DMS53 treated with DMSO at 0.1 percent for 48 hours (cell line): Measurements from ENCODE around the gene TEX13A.
"Not testable (repeated sequence)": the region's sequence is repeated elsewhere in the genome, so short reads cannot be mapped to it uniquely, and the experiment has no call there.

ENCODE experiments used
- DNase-seq: peaks from one replicate; lab custom pipeline; 2025; ENCODE audit not compliant: unreplicated experiment; lab: John Stamatoyannopoulos, UW

Gene TEX13A

DNA sequence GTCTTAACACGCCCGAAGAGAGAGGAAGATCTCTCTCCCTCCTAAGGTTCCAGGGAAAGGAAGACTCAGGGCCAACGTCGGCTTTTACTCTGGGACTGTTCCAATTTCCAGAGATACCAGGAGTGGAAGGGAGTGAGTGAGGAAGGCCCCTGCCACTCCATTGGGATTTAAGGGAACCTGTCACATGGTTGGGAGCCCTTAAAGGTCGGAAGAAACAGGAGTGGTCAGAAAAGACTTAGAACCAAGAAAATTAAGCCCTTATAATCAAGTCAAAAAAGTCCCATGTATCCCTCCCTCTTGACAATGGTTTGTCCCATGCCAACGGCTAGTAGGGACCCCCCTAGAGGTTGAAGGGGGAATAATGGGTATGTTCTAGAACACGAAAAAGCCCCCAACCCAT, at the start of gene TEX13A:
TEX13A (minus strand) TSS at position 59 of the 400 bp plus-strand sequence. CDS start 297 bp downstream, outside the sequence.
- no peak for DNase-seq

- no peak for DNase-seq
Observed at GRCh38 chrX:105269386-105269785, 48.9 kb upstream of the TEX13A start.

DNA sequence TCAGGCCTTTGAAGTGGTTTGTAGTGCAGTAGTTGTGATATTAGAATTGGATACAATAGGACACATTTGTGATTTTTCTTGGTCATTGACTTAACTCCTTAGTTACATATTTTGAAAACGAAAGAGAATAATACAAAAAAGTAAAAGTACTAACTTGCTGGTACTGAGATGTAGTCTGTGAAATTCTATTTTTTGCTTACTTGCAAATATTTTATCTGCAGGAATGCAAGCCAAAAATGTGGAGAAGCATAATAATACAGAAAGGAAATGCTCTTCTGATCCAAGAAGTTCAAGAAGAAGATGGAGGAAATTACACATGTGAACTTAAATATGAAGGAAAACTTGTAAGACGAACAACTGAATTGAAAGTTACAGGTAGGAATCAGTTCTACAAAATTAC, 46.7 kb upstream of the TEX13A start:
- DNase-seq, result no peak

DNA sequence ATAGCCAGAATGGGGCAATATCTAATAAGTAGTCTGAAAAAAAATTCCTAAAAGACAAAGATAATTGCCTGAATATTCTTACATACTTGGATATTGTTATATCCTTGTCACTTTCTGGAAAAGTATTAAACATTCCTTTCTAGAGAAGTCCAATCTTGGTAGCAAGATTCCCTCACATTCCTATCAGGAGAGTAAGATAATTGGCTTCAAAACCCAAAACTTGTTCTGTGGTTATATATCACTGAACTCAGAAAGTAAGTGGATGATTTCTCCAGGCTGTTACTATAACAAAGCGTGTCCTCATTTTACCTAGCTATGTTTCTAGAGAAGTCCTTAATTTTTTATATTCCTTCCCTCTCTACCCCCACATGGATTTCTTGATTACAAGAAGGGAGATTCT, 46.0 kb upstream of the TEX13A start:
- DNase-seq, result no peak

DNA sequence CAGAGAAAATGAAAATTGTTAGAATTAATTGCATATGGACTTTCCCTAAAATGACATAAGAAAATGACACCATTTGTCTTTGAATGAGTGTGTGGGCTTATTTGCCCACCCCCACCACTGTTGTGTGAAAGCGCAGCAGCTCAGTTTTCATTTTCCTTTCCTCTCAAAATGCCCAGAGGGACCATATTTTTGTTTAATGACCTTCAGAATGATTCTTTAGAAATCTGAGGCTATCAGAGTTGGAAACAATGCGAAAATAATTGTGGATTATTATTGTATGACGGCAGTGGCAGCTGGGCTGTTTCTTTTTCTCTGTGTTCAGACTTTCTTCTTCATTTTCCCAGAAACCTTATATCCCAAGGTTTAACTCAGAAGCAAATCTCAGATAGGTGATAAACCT, 44.6 kb upstream of the TEX13A start:
- DNase-seq, result no peak

GRCh38 chrX:105263801-105264200, 43.3 kb upstream of the TEX13A start:
- no peak for DNase-seq

DNA sequence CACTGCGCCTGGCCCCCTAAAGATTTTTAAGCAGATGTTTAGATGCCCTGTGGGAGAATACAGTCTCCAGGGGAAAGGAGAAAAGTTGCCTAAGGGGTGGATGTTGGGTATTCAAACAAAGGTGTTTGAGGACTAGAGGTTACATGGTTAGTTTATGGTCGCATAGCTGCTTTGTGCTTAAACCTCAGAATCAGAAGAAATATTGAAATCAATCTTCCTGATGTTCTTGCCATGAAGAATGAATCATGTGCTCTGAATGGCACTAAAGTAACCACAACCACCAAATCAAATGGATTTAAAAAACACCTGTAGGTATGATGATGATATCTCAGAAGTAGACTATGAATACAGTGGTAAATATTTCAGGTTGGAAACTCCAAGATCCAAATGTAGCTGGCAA, 42.7 kb upstream of the TEX13A start:
- DNase-seq, result no peak

GRCh38 chrX:105260291-105261043, 40.0 kb upstream of the TEX13A start:
- no peak for DNase-seq

DNA sequence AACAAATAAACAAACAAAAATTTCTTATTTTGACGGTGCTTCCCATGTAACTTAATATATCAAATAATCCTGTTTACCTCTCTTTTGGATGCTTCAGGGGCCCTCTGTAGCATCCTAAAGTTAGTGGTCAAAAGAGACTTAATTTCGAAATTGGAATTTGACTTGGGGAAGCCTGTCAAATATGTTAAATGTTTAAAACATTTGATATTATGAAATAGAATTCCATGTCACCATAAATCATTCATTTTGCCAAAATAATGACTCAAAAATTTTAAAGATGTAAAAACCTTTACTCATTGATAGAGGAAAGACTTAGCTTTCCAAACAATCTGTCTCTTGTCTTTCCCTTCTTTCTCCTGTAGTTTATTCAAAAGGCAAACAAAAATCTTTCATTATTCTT, 20.6 kb upstream of the TEX13A start:
- no peak for DNase-seq

DNA sequence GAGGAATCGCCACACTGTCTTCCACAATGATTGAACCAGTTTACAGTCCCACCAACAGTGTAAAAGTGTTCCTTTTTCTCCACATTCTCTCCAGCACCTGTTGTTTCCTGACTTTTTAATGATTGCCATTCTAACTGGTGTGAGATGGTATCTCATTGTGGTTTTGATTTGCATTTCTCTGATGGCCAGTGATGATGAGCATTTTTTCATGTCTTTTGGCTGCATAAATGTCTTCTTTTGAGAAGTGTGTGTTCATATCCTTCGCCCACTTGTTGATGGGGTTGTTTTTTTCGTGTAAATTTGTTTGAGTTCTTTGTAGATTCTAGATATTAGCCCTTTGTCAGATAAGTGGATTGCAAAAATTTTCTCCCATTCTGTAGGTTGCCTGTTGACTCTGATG, 16.9 kb upstream of the TEX13A start:
- DNase-seq, result not testable (repeated sequence)

- DNase-seq, result no peak
Observed at GRCh38 chrX:105229146-105229545, 8.7 kb upstream of the TEX13A start.

DNA sequence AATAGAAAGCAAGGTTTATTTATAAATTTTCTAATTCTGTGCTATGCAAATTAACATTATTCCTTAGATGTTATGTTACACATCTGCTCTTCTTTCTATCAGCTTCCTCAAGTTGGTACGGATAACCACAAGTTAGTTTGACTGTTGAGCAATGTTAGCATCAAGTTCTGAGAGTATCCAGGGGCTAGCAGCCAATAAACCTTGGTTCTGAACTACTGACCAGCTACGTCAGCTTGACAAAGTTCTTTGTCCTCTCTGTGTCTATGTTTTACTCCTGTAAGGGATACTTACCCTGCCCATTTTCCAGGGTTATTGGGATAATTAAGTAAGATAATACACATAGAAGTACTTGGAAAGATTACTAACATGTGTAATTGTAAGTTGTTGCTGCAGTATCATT, 8.1 kb upstream of the TEX13A start:
- no peak for DNase-seq

DNA sequence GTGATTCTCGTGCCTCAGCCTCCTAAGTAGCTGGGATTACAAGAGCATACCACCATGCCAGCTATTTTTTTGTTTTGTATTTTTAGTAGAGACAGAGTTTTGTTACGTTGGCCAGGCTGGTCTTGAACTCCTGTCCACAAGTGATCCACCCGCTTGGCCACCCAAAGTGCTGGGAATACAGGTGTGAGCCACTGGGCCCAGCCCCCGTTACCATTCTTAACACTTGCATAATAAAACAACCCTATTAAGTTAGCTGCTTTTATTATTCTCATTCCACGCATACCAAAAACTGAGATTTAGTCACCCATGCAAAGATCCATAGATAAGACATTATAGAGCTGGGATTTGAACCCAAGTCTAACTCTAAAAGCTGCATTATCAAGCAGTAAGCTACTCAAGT, 6.0 kb upstream of the TEX13A start:
- DNase-seq, result no peak

GRCh38 chrX:105221374-105221773, 880 bp upstream of the TEX13A start:
- DNase-seq, result no peak

- DNase-seq, result no peak
Observed at GRCh38 chrX:105219454-105220401, 766 bp downstream of the TEX13A start.

DNA sequence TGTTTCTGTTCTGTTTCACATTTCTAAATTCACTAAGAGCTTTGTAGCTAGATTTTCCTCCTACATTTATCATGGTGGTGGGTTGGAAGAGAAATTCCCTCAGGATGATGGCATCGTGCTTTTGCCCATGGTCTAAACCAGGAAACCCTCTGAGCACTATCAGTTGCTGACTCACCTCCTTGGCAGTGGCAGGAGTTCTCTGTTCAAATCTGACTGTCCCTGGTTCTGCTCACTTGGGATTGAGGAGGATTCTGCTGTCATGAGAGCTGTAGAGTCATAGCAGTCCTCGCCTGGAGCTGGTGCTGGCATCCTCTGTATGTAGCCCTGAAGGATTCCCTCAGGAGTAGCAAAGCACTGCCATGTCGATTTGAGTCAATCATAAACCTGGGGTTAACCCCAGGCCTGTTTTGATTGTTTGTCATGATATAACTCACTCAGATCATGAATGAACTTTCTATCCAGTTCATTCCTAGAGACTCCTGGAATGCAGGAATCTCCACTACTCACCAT, 9.4 kb downstream of the TEX13A start:
- no peak for DNase-seq

DNA sequence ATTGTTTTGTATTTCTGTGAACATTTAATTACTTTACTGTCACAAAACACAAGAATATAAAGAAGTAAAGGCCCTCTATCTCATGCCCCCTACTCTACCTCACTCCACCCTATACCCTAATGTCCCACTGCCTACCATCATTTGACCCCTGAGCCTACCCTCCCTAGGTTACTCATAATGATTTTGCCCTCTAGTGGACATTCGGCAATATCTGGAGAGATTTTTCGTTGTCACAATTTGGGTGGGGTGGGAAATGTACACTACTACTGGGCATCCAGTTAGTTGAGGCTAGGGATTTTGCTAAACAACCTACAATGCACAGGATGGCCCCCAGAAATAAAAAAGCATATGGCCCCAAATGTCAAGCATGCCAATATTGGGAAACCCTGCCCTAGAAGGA, 10.2 kb downstream of the TEX13A start:
- DNase-seq, result no peak

DNA sequence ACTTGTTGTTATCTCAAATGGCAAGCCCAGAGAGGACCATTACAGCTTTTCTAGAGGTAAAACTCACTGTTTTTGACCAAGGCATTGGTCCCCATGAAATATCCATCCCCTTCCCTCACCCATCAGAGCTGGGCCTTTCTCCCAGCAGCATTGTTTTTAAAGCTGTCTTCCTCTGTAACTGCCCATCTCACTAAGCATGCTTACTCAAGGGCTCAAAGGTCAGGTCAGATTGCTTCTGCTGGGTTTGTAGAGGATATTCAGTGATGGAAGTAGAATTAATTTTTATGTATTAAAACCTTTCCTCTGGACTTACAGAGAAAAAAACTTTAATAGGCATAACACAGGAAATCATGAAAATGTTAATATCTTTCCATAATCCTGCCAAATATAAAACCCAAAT, 11.1 kb downstream of the TEX13A start:
- no peak for DNase-seq

DNA sequence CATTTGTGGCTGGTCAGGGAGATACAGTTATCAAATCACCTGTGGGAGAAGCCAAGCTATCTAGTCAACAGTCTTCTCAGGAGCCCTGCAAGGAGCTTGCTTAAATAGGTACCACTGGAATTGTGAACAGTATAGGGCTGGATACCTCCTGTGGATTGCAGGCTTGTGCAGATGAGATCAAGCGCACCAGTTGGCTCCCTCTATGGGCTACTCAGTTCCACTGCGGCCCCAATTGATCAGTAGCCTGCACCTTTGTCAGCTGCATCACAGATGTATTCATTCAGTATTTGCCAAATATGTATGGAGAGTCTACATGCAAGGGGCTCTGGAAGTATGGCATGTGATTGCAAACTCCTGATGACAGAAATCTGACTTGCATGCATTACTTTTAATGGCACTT, 28.6 kb downstream of the TEX13A start:
- peak; percentile 29 for DNase-seq

DNA sequence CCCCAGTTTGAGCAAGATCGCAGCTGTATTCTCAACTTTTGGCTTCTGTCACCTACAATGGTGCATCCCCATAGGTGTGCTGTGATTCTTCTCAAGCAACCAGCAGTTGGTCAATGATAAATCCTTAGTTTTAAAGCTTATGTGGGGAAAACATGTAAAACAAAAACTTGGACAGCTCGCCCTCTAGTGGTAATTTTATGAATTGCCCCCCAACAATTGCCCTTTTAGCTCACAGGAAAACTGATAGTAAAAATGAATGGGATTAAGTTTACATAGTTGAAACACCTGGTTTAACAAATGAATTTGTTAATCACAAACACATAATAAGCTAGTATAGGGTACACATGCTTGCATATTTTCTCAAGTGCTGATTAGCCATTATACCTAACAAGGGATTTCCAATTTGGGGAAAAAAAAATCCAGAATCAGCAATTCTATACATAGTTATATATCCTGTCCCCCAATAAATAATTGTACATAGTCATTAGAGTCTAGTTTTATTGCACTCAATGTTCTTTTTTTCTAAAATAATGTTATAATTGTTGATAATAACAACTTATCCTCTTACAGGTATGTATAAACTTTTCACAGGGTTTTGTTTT, 30.1 kb downstream of the TEX13A start:
- DNase-seq, result peak; percentile 20

DNA sequence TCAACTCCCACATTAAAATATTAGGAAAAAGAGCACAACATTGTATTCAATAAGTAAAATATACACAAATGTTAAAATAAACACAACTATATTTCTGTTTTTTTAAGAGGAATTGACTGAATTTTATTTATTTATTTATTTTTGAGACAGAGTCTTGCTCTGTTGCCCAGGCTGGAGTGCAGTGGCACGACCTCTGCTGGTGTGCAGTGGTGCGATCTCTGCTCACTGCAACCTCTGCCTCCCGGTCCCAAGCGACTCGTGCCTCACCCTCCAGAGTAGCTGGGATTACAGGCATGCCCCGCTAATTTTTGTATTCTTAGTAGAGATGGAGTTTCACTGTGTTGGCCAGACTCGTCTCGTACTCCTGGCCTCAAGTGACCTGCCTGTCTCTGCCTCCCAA, 31.4 kb downstream of the TEX13A start:
- DNase-seq, result no peak

- DNase-seq, result no peak
Observed at GRCh38 chrX:105179644-105180043, 40.9 kb downstream of the TEX13A start.
